Measurements from ENCODE around the gene SORCS2.

SORCS2 gene

GRCh38 chr4:7315286-7315685, 122.9 kb downstream of the SORCS2 start:
- Histone ChIP-seq H3K36me3 (ENCODE audit: insufficient read depth, low read length) (no peaks in the 10 kb centered on the region), H3K9me3 (ENCODE audit: low read depth, low read length) (no peaks in the 10 kb centered on the region), H3K4me3 (no peak overlapping the region), H3K9ac (ENCODE audit: insufficient read length) (no peak overlapping the region), H3K27ac (no peak overlapping the region)
- no peak for DNase-seq (ENCODE audit: low read depth, low spot score)
- TF ChIP-seq FOXP2 (optimal IDR thresholded peaks at IDR 0.05; ENCODE audit: control extremely low read depth, extremely low read length, insufficient read depth) (no peak), EZH2 (IDR thresholded peaks at IDR 0.05) (no peak), POLR2AphosphoS5 (IDR thresholded peaks at IDR 0.05; ENCODE audit: borderline replicate concordance, low read depth, low read length) (no peak)

GRCh38 chr4:7315935-7316334, 123.6 kb downstream of the SORCS2 start:
- DNase-seq (ENCODE audit: low read depth, low spot score), result no peak
- Histone ChIP-seq H3K9me3 (ENCODE audit: low read depth, low read length) (no peaks in the 10 kb centered on the region), H3K27ac (no peak overlapping the region), H3K9ac (ENCODE audit: insufficient read length) (no peak overlapping the region), H3K4me3 (no peak overlapping the region), H3K36me3 (ENCODE audit: insufficient read depth, low read length) (no peaks in the 10 kb centered on the region)
- no peak for TF ChIP-seq EZH2 (IDR thresholded peaks at IDR 0.05)
- no peak for TF ChIP-seq POLR2AphosphoS5 (IDR thresholded peaks at IDR 0.05; ENCODE audit: borderline replicate concordance, low read depth, low read length)

DNA sequence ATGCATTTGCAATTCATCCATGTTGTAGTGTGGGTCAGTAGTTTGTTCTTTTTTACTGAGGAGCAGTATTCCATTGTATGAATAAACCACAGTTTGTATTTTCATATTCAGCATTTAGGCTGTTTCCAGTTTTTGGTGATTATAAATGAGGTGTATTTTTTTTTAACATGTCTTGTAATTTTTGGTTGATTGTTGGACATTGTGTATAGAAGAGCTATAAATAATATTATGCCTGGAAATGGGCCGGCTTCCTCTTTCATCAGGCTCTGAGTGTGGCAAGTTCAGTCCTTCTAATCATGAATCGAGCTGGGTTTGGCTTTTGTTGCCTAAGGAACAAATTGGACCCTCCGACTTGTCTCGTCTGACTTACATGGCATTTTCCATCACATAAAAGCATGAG, 126.7 kb downstream of the SORCS2 start:
- no peak overlapping the region for H3K27ac ChIP-seq

GRCh38 chr4:7320206-7320797, 128.0 kb downstream of the SORCS2 start:
- TF ChIP-seq POLR2AphosphoS5 (IDR thresholded peaks at IDR 0.05; ENCODE audit: borderline replicate concordance, low read depth, low read length) (no peak), EZH2 (IDR thresholded peaks at IDR 0.05) (no peak), FOXP2 (optimal IDR thresholded peaks at IDR 0.05; ENCODE audit: control extremely low read depth, extremely low read length, insufficient read depth) (no peak)
- no peak for DNase-seq (ENCODE audit: low read depth, low spot score)
- H3K4me3 ChIP-seq, result no peak overlapping the region
- no peak overlapping the region for H3K27ac ChIP-seq
- no peak overlapping the region for H3K9ac ChIP-seq (ENCODE audit: insufficient read length)
- H3K9me3 ChIP-seq (ENCODE audit: low read depth, low read length), result no peaks in the 10 kb centered on the region
- no peaks in the 10 kb centered on the region for H3K36me3 ChIP-seq (ENCODE audit: insufficient read depth, low read length)

More for the DNA sequence above, 126.7 kb downstream of the SORCS2 start:
- no peak overlapping the region for H3K9ac ChIP-seq (ENCODE audit: insufficient read length)
- H3K9me3 ChIP-seq (ENCODE audit: low read depth, low read length), result no peaks in the 10 kb centered on the region
- no peak for TF ChIP-seq POLR2AphosphoS5 (IDR thresholded peaks at IDR 0.05; ENCODE audit: borderline replicate concordance, low read depth, low read length)
- no peak for TF ChIP-seq EZH2 (IDR thresholded peaks at IDR 0.05)
- no peak for TF ChIP-seq FOXP2 (optimal IDR thresholded peaks at IDR 0.05; ENCODE audit: control extremely low read depth, extremely low read length, insufficient read depth)
- H3K36me3 ChIP-seq (ENCODE audit: insufficient read depth, low read length), result no peaks in the 10 kb centered on the region
- no peak overlapping the region for H3K4me3 ChIP-seq
- DNase-seq (ENCODE audit: low read depth, low spot score), result no peak

DNA sequence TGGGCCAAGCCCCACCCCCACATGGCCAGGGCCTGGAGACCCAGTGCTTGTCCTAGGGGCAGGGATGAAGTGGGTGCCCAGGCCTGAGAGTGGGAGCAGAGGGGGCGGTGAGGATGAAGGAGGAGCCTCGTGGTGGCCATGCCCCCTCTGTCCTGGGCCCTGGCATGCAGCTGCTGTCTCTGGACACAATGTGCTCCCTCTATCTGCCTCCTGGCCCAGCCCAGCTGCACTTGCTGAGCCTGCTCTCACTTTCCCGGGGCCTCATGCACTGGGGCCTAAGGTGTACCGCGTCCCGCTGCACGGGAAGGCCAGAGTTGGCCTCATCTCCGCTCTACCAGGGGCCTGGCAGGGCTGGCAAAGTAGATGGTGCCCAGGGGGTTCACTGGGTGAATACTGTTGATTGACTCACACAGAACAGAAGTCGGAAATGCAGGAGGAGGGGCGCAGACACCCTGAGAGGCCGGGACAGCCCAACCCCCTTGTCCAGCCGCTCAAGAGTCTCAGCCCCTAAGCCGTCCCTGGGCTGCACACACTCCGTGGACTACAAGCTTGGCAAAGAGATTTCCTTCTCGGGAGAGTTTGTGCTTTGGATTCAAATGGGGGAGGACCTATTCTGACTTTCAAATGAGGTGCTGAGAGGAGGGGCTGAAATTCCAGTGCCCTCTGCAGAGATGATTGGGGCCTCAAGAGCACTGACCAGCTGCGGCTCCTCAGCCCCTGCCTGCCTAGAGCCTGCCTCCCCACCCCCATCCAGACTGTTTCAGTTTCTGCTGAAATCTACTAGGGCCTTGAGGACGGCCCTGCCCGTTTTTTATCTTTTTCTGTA, 130.0 kb downstream of the SORCS2 start:
- Histone ChIP-seq H3K27ac (no peak overlapping the region), H3K9ac (ENCODE audit: insufficient read length) (no peak overlapping the region), H3K9me3 (ENCODE audit: low read depth, low read length) (no peaks in the 10 kb centered on the region), H3K36me3 (ENCODE audit: insufficient read depth, low read length) (no peaks in the 10 kb centered on the region), H3K4me3 (no peak overlapping the region)
- no peak for TF ChIP-seq FOXP2 (optimal IDR thresholded peaks at IDR 0.05; ENCODE audit: control extremely low read depth, extremely low read length, insufficient read depth)
- no peak for TF ChIP-seq EZH2 (IDR thresholded peaks at IDR 0.05)
- TF ChIP-seq POLR2AphosphoS5 (IDR thresholded peaks at IDR 0.05; ENCODE audit: borderline replicate concordance, low read depth, low read length), result no peak
- DNase-seq (ENCODE audit: low read depth, low spot score), result no peak

- Histone ChIP-seq H3K9ac (ENCODE audit: insufficient read length) (no peak overlapping the region), H3K27ac (no peak overlapping the region), H3K4me3 (no peak overlapping the region), H3K9me3 (ENCODE audit: low read depth, low read length) (no peaks in the 10 kb centered on the region), H3K36me3 (ENCODE audit: insufficient read depth, low read length) (no peaks in the 10 kb centered on the region)
- no peak for DNase-seq (ENCODE audit: low read depth, low spot score)
- TF ChIP-seq FOXP2 (optimal IDR thresholded peaks at IDR 0.05; ENCODE audit: control extremely low read depth, extremely low read length, insufficient read depth) (no peak), POLR2AphosphoS5 (IDR thresholded peaks at IDR 0.05; ENCODE audit: borderline replicate concordance, low read depth, low read length) (no peak), EZH2 (IDR thresholded peaks at IDR 0.05) (no peak)
Observed at GRCh38 chr4:7323461-7323871, 131.1 kb downstream of the SORCS2 start.

GRCh38 chr4:7323872-7324650, 131.7 kb downstream of the SORCS2 start:
- Histone ChIP-seq H3K9me3 (ENCODE audit: low read depth, low read length) (no peaks in the 10 kb centered on the region), H3K9ac (ENCODE audit: insufficient read length) (no peak overlapping the region), H3K4me3 (no peak overlapping the region), H3K36me3 (ENCODE audit: insufficient read depth, low read length) (no peaks in the 10 kb centered on the region), H3K27ac (no peak overlapping the region)
- no peak for DNase-seq (ENCODE audit: low read depth, low spot score)
- no peak for TF ChIP-seq EZH2 (IDR thresholded peaks at IDR 0.05)
- TF ChIP-seq POLR2AphosphoS5 (IDR thresholded peaks at IDR 0.05; ENCODE audit: borderline replicate concordance, low read depth, low read length), result no peak
- TF ChIP-seq FOXP2 (optimal IDR thresholded peaks at IDR 0.05; ENCODE audit: control extremely low read depth, extremely low read length, insufficient read depth), result no peak

- no peak for DNase-seq (ENCODE audit: low read depth, low spot score)
- no peaks in the 10 kb centered on the region for H3K9me3 ChIP-seq (ENCODE audit: low read depth, low read length)
- no peak for TF ChIP-seq EZH2 (IDR thresholded peaks at IDR 0.05)
- TF ChIP-seq FOXP2 (optimal IDR thresholded peaks at IDR 0.05; ENCODE audit: control extremely low read depth, extremely low read length, insufficient read depth), result no peak
- TF ChIP-seq POLR2AphosphoS5 (IDR thresholded peaks at IDR 0.05; ENCODE audit: borderline replicate concordance, low read depth, low read length), result no peak
- H3K36me3 ChIP-seq (ENCODE audit: insufficient read depth, low read length), result no peaks in the 10 kb centered on the region
- no peak overlapping the region for H3K9ac ChIP-seq (ENCODE audit: insufficient read length)
- no peak overlapping the region for H3K27ac ChIP-seq
- no peak overlapping the region for H3K4me3 ChIP-seq
Observed at GRCh38 chr4:7324651-7325121, 132.3 kb downstream of the SORCS2 start.

Measured in SK-N-MC (cell line).